PC-3 (cell line): ENCODE data around the gene AQP2.

Source experiments
- CTCF ChIP-seq: fragments of 300-600 bp; sonication (generic); conservative IDR thresholded peaks from 2 replicates; pipeline ENCODE4 v1.5.1; 2017; ENCODE audit warnings: antibody characterized with exemption, low read depth, mild to moderate bottlenecking, low read length
- EZH2 ChIP-seq: fragments of 300-600 bp; sonication (generic); IDR thresholded peaks from one replicate; pipeline ENCODE4 v1.6.1; 2017; ENCODE audit warnings: antibody characterized with exemption, mild to moderate bottlenecking, low read length; ENCODE audit not compliant: unreplicated experiment

DNA sequence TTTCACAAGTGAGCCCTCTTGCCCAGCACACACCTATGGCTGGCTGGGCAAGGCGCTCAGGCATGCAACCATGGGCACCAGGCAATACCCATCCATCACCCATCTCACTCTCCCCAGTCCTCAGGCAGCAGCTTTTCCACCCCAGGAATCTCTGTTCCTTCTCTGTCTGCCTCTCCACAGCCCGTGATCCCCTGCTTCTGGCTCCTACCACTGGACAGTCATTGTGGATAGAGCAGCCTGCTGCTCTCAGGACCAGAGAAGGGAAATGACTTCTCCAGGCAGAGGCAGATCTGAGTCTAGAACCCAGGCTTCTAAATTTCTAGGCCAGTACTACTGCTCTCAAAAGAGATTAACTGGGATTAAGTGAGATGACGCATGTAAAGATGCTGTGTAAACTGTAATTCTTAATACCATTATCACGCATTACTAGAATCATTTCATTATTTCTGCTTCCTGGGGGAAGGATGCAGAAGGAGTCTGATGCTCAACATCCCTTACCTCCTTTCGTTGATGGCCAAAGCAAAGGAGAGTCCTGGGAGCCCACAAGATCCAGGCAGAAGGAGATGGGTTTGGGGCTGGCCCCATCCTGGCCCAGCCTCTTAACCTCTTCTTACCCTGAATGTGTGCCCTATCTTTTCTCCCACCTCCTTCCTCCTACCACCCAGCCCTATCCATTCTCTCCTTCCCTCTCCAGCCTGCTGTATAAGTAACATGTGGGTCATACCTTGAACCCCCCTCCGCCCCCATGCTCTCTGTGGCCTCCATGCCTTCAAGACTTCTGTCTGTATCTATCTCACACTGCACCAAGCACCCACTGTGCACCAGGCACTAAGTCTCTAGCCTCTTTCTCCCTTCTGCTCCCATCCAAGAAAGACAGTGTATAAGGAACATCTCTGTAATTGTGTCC is 6.4 kb downstream of the AQP2 start:
- no peak for TF ChIP-seq EZH2
- no peak for TF ChIP-seq CTCF
